Measurements from ENCODE around the gene NAPA.
A peak's percentile ranks its signal among the peaks of the same experiment; 100 is the strongest.

The NAPA gene

GRCh38 chr19:47521473-47522180 lies 6.8 kb upstream of the NAPA start:
- no peak for DNase-seq

GRCh38 chr19:47520839-47521238 lies 6.0 kb upstream of the NAPA start:
- DNase-seq, result no peak

DNA sequence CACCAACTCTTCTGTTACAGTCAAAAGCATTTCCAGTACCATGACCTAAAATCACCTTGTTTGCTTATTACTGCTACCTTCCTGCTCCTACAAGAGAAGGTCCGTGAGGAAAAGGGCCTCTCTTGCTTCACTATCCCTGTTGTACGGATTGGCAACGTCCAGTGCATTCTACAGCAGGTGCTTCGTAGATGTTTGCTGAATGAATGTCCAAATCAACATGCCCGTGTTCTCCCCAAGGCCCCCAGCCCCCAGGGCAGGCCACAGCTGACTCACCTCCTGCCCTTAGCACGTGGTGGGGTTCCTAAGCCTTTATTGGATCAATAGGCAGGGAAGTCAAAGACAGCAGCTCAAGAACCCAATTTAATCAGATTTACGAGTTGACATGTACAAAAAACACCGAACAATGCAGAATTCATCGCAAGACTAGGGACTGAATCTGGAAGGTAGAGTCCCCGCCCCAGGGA lies 5.5 kb upstream of the NAPA start:
- DNase-seq, result no peak

- DNase-seq, result no peak
Measured at GRCh38 chr19:47518854-47519253, 4.0 kb upstream of the NAPA start.

- DNase-seq, result peak; percentile 47
Measured at GRCh38 chr19:47518139-47518538, 3.3 kb upstream of the NAPA start.

GRCh38 chr19:47514151-47514868 lies 553 bp downstream of the NAPA start:
- DNase-seq, result no peak

DNA sequence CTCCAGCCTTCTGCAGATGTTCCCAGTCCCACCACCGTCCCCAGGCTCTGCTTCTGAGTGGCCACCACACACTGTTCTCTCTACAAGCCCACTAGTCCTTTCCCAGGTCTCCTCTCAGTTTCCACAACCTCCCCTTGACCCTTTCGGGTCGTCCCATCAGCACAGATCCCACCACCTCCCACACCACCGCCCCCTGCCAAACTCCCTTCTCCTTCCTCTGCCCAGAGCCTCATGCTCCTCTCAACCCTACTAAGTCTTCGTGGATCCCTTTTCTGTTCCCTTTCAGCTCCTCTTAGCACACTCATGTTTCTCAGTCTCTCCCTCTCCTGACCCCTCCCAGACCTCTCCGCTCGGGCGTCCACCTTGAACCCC lies 1.9 kb downstream of the NAPA start:
- no peak for DNase-seq

GRCh38 chr19:47512183-47512947 lies 2.5 kb downstream of the NAPA start:
- DNase-seq, result no peak

DNA sequence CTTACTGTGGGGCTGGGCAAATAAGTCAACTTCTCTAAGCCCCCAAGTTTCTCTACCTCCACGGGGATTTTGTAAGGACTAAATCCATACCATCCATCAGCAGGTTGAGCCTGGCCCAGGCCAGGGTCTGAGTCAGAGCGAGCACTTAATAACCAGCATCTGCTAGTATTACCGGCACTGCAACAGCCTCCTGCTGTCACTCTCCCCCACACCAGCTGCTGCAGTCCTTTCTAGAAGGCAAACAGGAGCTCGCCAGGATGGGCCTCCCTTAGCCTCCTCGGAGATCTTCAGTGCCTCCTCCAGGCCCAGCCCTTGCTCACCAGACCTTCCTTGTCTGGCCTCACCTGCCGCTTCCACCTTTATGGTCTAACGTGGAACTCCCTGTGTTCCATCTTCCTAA lies 3.2 kb downstream of the NAPA start:
- DNase-seq, result no peak

- no peak for DNase-seq
Measured at GRCh38 chr19:47511128-47511517, 3.7 kb downstream of the NAPA start.

- no peak for DNase-seq
Measured at GRCh38 chr19:47510516-47511127, 4.2 kb downstream of the NAPA start.

GRCh38 chr19:47509973-47510372 lies 4.9 kb downstream of the NAPA start:
- DNase-seq, result no peak

GRCh38 chr19:47509170-47509847 lies 5.6 kb downstream of the NAPA start:
- no peak for DNase-seq

GRCh38 chr19:47508721-47509120 lies 6.1 kb downstream of the NAPA start:
- DNase-seq, result no peak

GRCh38 chr19:47507924-47508553 lies 6.8 kb downstream of the NAPA start:
- no peak for DNase-seq

- DNase-seq, result no peak
Measured at GRCh38 chr19:47507012-47507411, 7.9 kb downstream of the NAPA start.

GRCh38 chr19:47506459-47506858 lies 8.4 kb downstream of the NAPA start:
- no peak for DNase-seq

- DNase-seq, result no peak
Measured at GRCh38 chr19:47505506-47505905, 9.4 kb downstream of the NAPA start.

DNA sequence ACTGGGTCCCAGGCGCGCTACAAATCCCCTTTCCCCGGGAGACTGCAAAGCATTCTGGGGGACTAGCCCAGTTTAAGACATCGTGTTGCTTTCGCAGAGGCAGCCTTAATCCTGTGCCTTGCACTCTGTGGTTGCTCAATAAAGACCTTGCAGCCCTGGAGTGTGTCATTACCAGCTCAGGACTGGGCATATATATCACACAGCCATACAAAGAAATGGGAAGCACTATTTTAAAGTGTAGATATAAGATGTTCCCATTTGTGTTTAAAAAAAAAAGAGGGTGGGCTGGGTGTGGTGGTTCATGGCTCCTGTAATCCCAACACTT lies 11.1 kb downstream of the NAPA start:
- no peak for DNase-seq

- no peak for DNase-seq
Measured at GRCh38 chr19:47503130-47503825, 11.6 kb downstream of the NAPA start.

- no peak for DNase-seq
Measured at GRCh38 chr19:47499863-47500830, 14.7 kb downstream of the NAPA start.
